Mammary epithelial cell (primary cell): ENCODE measurements around the gene NSUN6.

ENCODE experiments used
- CTCF ChIP-seq, 2 donors: IDR thresholded peaks in 1 of 2; conservative IDR thresholded peaks in 1 of 2; 2 replicates each; pipeline ENCODE4 v1.5.1; 2011 to 2012; ENCODE audit warnings: inconsistent platforms in 2 of 2, low read length in 2 of 2, mild to moderate bottlenecking in 2 of 2, control low read depth in 1 of 2, low read depth in 1 of 2; ENCODE audit not compliant: insufficient read depth in 1 of 2; ENCODE audit errors: extremely low read depth in 1 of 2
- EZH2 ChIP-seq: IDR thresholded peaks from 2 replicates; pipeline ENCODE4 v1.6.1; 2012; ENCODE audit warnings: low read length, inconsistent platforms, borderline replicate concordance

- TF ChIP-seq CTCF (conservative IDR thresholded peaks at IDR 0.05 in 1 of 2, IDR thresholded peaks at IDR 0.05 in 1 of 2; ENCODE audit: extremely low read depth in 1 of 2, insufficient read depth in 1 of 2, low read depth in 1 of 2, low read length in 2 of 2), result no peak
- no peak for TF ChIP-seq EZH2
Observed at GRCh38 chr10:18610517-18610916, 40.9 kb downstream of the NSUN6 start.
